Astrocyte (in vitro differentiated cells and primary cell): ENCODE data around the gene PRDM11.

Source experiments
- EZH2 ChIP-seq: IDR thresholded peaks from 2 replicates; pipeline ENCODE4 v1.6.1; 2012; ENCODE audit warnings: mild to moderate bottlenecking, low read length, inconsistent platforms; ENCODE audit not compliant: insufficient read depth
- TF ChIP-seq, protein P1 (sequence below): IDR thresholded peaks from 2 replicates; pipeline ENCODE4 v1.5.1; 2011; ENCODE audit warnings: low read depth, mild to moderate bottlenecking, inconsistent platforms, low read length, moderate library complexity; ENCODE audit not compliant: insufficient read depth

GRCh38 chr11:45189230-45189629 lies 42.8 kb downstream of the PRDM11 start:
- TF ChIP-seq, protein P1, sequence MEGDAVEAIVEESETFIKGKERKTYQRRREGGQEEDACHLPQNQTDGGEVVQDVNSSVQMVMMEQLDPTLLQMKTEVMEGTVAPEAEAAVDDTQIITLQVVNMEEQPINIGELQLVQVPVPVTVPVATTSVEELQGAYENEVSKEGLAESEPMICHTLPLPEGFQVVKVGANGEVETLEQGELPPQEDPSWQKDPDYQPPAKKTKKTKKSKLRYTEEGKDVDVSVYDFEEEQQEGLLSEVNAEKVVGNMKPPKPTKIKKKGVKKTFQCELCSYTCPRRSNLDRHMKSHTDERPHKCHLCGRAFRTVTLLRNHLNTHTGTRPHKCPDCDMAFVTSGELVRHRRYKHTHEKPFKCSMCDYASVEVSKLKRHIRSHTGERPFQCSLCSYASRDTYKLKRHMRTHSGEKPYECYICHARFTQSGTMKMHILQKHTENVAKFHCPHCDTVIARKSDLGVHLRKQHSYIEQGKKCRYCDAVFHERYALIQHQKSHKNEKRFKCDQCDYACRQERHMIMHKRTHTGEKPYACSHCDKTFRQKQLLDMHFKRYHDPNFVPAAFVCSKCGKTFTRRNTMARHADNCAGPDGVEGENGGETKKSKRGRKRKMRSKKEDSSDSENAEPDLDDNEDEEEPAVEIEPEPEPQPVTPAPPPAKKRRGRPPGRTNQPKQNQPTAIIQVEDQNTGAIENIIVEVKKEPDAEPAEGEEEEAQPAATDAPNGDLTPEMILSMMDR, result no peak
- TF ChIP-seq EZH2, result no peak
